Choroid plexus epithelial cell (primary cell): ENCODE data around the gene SELENOO.

Experiments used
- DNase-seq: peaks from one replicate; pipeline ENCODE4 v3.0.0-alpha.2; 2010; ENCODE audit warnings: low read depth
- H3K4me3 ChIP-seq: 2 replicates; pipeline ENCODE4 v1.5.1; 2011; ENCODE audit warnings: low read depth, mild to moderate bottlenecking, control low read depth, low read length, moderate library complexity
- TF ChIP-seq, protein P1 (sequence below): conservative IDR thresholded peaks from 2 replicates; pipeline ENCODE4 v1.5.1; 2011; ENCODE audit warnings: low read depth, mild to moderate bottlenecking, control low read depth, inconsistent platforms, low read length, moderate library complexity

SELENOO gene

DNA sequence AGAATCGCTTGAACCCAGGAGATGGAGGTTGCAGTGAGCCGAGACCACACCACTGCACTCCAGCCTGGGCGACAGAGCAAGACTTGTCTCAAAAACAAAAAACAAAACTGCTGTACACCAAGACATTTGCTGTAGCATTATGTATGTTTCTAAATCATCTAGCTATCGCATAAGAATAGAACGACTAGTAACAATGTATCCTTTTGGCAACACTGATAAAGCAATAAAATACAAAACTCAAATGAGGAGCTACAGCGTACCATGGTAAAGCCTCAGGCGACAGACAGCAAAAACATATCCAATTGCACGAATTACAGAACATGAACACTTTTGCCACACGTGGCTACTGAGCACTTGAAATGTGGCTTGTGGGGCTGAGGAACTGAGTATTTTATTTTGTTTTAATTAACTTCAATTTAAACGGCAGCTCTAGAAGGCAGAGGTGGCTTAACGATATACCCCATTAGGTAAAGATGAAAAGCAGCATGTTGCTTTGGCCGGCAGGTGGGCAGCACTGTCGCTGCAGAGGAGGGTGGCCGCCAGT is 41.7 kb downstream of the SELENOO start:
- peak overlapping the region; percentile 37 for H3K4me3 ChIP-seq
- TF ChIP-seq, protein P1, sequence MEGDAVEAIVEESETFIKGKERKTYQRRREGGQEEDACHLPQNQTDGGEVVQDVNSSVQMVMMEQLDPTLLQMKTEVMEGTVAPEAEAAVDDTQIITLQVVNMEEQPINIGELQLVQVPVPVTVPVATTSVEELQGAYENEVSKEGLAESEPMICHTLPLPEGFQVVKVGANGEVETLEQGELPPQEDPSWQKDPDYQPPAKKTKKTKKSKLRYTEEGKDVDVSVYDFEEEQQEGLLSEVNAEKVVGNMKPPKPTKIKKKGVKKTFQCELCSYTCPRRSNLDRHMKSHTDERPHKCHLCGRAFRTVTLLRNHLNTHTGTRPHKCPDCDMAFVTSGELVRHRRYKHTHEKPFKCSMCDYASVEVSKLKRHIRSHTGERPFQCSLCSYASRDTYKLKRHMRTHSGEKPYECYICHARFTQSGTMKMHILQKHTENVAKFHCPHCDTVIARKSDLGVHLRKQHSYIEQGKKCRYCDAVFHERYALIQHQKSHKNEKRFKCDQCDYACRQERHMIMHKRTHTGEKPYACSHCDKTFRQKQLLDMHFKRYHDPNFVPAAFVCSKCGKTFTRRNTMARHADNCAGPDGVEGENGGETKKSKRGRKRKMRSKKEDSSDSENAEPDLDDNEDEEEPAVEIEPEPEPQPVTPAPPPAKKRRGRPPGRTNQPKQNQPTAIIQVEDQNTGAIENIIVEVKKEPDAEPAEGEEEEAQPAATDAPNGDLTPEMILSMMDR = no peak
- no peak for DNase-seq

DNA sequence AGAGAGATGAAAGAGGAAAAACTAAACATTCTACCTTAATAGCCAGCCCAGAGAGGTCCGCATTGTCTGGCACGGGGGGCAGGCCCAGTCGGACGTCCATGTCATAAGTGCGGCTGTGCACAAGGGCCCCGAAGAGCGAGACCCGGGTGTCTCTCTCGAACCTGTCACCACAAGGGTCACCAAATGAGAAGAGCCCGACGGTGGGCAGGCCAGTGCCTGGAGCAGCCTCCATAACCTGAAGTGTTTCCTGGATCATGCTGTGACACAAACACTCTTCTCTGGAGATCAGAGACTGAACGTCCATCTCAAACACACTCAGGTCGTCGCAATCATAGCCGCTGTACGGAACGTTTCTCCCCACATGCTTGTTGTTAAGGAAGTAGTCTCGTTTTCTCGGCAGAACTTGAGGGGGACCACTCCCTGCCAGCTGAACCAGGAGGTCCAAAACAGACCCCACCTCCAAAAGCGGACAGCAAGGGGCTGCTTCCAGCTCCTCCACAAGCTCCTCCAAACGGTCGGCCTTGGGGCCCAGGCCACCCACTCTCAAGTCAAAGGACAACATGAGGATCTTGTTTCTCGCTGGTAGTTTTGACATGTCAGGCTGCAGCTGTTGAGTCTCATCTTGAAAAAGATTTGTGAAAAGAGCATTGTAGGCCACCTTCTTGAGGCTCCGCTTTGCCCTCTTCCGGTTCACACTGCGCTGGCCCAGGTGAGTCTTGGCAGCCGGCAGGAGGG is 43.0 kb downstream of the SELENOO start:
- TF ChIP-seq, protein P1 = no peak
- peak overlapping the region; percentile 99 for H3K4me3 ChIP-seq
- peak; percentile 21 for DNase-seq

DNA sequence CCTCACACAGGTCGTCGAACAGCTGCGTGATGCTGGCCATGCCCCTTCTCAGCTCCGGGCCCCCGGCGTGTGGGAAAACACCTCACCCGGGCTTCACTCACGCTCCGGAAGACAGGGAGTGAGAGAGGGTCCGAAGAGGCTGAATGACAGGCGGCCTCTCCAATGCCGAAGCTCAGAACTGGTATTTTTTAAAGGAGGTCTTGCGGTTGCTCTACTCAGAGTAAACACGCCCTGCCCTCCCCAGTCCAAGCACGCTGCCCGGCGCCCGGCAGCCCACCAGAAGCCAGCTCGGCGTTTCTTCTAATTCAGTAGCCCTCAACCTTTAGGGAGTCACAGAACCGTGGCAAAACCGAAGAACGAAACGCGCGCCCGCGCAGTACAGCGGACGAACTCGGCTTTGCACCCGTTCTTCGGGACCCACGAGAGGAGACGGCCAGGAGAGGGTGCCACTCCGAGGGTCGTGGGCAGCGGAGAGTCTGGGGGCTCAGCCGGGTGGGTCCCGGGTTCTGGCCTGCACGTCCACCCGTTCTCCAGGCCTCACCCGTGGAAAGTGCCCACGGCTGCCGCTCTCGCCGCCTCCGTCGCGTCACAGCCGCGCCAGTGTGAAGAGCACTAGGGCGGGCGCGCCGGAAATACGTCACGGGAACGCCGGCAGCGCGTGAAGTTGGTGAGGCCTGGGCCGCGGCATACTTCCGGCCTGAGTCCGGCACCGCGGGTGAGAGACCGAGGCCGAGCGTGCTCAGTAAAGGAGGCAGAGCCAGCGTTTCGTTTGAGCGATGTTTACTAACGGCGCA is 43.8 kb downstream of the SELENOO start, which contains the start of gene TUBGCP6:
TSS of gene TUBGCP6 (minus strand) at position 604 of the 794 bp plus-strand sequence. CDS start at position 40, 564 bp downstream.
- peak within 1 kb of the TSS; percentile 99 for H3K4me3 ChIP-seq
- TF ChIP-seq, protein P1 = peak; percentile 29
- peak; percentile 92 for DNase-seq

DNA sequence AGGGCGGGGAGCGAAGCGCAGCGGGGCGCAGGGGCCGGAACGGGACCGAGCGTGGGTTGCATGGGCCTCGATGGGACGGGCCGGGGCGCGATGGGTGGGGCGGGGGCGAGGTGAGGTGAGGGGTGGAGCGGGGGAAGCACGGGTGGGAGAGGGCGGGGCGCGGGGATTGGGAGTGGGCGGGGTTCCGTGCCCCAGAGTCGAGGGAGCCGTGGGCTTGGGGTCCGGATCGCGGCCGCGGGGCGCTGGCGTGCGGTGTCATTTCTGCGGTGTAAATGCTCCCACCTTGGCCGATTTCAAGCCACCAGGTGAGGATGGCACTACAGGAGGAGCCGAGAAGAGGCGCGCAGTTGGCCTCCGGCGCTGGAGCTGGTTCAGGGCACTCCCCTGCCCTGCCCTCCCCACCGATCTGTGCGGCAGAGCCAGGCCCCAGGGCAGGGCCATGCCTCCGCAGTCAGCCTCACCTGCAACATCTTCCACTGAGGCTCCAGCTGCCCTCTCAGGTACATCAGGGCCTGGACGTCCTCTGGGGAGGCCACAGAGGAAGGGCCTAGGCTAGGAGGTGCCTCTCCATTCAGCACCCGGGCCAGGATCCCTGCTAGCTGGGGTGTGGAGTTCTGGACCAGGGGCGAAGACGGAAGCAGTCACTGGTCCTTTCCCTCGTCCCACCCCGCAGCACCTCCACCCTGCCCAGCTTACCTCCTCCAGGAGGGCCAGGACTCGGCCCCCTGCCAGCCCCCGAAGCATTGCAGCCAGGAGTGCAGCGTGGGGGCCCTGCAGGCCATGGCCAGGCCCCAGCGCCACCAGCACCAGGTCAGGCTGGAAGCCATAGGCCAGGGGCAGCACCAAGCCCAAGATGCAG is 44.6 kb downstream of the SELENOO start:
- DNase-seq = no peak
- TF ChIP-seq, protein P1 = no peak
- peak overlapping the region; percentile 99 for H3K4me3 ChIP-seq

DNA sequence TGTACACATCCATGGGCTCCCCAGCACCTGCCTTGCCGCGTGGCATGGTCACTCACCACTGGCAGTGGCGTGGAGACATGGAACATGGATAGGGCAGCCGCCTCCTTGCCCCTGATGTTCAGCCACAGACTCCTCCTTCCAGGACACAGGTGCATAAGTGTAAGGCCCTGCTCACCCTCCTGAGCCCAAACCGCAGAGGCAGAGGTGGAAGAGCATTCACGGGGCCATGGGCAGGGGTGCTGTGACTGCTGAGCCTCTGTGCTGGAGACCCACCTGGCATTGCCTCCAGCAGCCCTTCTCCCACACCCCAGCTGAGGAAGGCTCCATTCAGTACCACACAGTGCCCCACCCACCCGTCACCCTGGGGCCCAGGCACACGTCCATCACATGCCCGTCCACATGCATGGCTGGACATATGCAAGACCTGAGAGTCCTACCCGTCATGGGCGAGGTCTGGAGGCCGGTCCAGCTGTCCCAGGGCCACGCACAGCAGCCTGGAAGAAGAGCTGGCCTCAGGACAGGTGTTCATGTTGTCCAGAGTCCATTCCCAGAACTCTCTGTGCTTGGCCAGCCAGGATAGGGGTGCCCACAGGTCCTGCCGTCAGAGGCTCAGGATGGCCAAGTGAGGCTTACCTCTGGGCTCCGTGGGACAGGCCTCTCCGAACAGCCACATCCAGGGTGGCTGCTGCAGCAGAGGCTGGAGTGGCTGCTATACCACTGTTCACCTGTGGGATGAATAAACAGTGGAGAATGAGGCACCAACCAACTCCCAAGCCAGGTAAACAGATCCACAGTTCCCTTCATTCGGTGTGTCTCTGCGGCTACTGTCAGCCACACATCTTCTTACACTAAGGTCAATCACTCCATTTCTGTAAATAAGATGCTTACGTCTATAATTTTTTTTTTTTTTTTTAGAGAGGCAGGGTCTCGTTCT is 45.7 kb downstream of the SELENOO start:
- TF ChIP-seq, protein P1 = no peak
- H3K4me3 ChIP-seq = no peak overlapping the region
- DNase-seq = no peak
